IPS-20b (cell line): ENCODE data around the gene NFATC2IP.

Experiments
- H3K27ac ChIP-seq: one replicate; pipeline ENCODE4 v1.5.1; 2013; ENCODE audit warnings: low read length
- H3K27me3 ChIP-seq: 2 replicates; pipeline ENCODE4 v1.6.1; 2013; ENCODE audit warnings: mild to moderate bottlenecking, low read length, inconsistent platforms; ENCODE audit not compliant: insufficient read depth
- H3K36me3 ChIP-seq: 2 replicates; pipeline ENCODE4 v1.6.1; 2013; ENCODE audit warnings: low read depth, mild to moderate bottlenecking, inconsistent platforms, low read length, moderate library complexity; ENCODE audit not compliant: insufficient read depth
- H3K4me1 ChIP-seq: 2 replicates; pipeline ENCODE4 v1.6.1; 2013; ENCODE audit warnings: mild to moderate bottlenecking, control low read depth, inconsistent platforms, low read length, moderate library complexity; ENCODE audit not compliant: insufficient read depth
- H3K4me3 ChIP-seq: 2 replicates; pipeline ENCODE4 v1.5.1; 2013; ENCODE audit warnings: mild to moderate bottlenecking, low read length, inconsistent platforms
- H3K9ac ChIP-seq: 2 replicates; pipeline ENCODE4 v1.6.1; 2013; ENCODE audit warnings: low read depth, mild to moderate bottlenecking, inconsistent platforms, low read length, moderate library complexity
- H3K9me3 ChIP-seq: 2 replicates; pipeline ENCODE4 v1.6.1; 2013; ENCODE audit warnings: mild to moderate bottlenecking, low read depth, low read length, inconsistent platforms; ENCODE audit not compliant: insufficient read depth

NFATC2IP gene

DNA sequence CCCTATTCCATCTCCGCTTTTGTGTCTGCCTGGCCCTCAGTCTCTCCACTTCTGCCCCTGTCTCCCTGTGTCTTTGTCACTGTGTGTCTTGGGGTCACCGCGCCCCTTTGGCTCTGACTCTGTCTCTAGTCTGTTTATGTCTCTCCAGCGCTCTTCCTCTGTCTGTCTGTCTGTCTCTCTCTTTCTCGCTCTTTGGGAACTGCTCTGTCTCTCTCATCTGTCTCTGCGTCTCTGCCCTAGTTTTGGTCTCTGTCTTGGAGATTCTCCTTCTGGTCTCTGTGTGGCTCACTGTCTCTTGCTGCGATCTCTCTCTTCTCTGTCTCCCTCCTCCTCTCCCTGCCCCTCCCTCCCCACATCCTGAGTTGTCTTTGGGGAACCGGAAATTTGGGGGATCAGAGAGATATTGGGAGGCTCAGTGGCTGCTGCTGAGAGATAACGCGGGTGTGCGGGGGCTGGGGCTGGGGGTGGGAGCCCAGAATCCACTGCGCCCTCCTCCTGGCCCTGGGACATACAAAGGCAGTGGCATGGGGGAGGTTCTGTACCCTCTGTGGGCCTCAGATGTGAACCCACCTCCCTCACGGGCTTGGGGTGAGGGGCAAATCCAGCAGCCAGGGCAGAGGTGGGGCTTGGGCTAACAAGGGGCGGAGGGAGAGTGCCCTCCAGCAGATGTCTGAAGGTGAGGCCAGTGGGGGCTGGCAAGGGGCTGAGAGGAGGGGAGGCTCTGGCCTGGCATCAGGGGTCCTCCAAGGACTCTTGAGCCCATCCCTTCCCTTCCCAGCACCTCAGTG lies 58.5 kb downstream of the NFATC2IP start:
- Histone ChIP-seq H3K4me1 (no peaks in the 10 kb centered on the region), H3K4me3 (no peak overlapping the region), H3K36me3 (no peaks in the 10 kb centered on the region), H3K9me3 (no peaks in the 10 kb centered on the region), H3K9ac (no peak overlapping the region), H3K27me3 (no peaks in the 10 kb centered on the region), H3K27ac (no peak overlapping the region)

DNA sequence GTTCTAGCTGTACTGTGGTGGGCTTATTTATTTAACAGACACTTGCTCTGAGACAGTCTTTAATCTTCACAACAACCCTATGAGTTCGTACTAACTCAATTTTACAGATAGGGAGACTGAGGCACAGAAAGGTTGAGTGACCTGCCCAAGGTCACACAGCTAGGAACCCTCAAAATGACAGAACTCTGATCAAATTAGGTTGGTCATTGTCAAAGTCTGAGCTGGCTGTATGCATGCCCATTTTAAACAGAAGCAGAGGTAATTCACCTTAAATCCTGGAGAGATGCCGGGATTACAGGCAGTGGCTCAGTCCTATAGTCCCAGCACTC lies 59.1 kb downstream of the NFATC2IP start:
- no peaks in the 10 kb centered on the region for H3K9me3 ChIP-seq
- H3K27ac ChIP-seq: no peak overlapping the region
- no peaks in the 10 kb centered on the region for H3K36me3 ChIP-seq
- no peaks in the 10 kb centered on the region for H3K4me1 ChIP-seq
- no peaks in the 10 kb centered on the region for H3K27me3 ChIP-seq
- no peak overlapping the region for H3K4me3 ChIP-seq
- H3K9ac ChIP-seq: no peak overlapping the region

DNA sequence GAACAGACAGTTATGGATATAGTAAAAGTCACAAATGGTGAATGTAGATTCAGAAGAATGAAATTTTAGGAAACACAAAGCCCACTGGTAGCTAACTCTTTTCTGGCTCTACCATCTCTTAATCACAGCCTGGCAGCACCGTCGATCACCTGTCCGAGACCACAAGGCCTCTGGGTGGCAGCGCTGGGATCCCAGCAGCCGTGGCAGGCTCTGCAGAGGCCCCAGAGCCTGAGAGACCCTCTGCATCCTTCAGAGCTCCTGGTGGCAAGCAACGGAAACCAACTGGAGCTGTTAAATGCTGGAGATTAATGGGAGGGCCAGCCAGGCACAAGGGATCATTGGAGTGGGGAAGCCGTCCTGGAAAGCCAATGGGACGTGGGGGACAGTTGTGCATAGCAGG lies 60.4 kb downstream of the NFATC2IP start:
- no peak overlapping the region for H3K27ac ChIP-seq
- no peaks in the 10 kb centered on the region for H3K4me1 ChIP-seq
- no peaks in the 10 kb centered on the region for H3K27me3 ChIP-seq
- H3K9ac ChIP-seq: no peak overlapping the region
- no peak overlapping the region for H3K4me3 ChIP-seq
- no peaks in the 10 kb centered on the region for H3K9me3 ChIP-seq
- H3K36me3 ChIP-seq: no peaks in the 10 kb centered on the region

DNA sequence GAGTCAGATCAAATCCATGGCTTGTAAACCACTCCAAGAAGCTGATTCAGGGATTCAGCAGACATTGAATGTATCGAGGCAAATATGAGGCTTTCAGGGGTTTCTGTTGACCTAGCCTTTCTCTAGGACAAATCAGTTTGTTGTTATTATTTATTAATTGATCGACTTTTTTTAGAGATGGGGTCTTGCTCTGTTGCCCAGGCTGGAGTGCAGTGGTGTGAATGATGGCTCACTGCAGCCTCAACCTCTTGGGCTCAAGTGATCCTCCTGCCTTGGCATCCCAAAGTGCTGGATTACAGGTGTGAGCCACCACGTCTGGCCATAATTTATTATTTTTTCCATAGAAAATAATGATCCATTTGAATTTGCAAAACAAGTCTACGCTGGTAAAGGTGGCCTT lies 61.1 kb downstream of the NFATC2IP start:
- Histone ChIP-seq H3K4me3 (no peak overlapping the region), H3K9me3 (no peaks in the 10 kb centered on the region), H3K27ac (no peak overlapping the region), H3K9ac (no peak overlapping the region), H3K4me1 (no peaks in the 10 kb centered on the region), H3K36me3 (no peaks in the 10 kb centered on the region), H3K27me3 (no peaks in the 10 kb centered on the region)

DNA sequence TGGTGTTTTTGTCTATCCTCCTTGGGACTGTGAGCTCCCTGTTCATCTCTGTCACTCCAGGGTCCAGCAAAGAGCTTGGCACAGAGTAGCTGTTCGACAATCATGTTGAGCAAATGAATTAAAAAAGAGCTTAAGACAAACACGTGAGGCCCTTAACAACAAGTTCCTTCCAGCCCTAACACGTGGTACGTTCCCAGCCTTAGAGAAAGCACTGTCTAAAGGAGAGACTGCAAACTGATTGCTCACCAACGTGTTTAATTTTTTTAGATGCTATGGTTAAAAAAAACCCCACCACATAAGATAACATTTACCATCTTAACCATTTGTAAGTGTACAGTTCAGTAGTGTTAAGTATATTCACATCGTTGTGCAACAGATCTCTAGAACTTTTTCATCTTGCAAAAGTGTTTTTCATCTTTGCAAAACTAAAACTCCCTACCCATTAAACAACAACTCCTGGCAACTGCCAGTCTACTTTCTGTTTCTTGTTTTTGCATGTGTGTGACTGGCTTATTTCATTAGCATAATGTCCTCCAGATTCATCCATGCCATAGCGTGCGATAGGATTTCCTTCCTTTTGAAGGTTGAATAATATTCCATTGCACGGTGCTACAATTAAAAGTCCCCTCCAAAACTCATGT lies 62.3 kb downstream of the NFATC2IP start:
- no peaks in the 10 kb centered on the region for H3K27me3 ChIP-seq

DNA sequence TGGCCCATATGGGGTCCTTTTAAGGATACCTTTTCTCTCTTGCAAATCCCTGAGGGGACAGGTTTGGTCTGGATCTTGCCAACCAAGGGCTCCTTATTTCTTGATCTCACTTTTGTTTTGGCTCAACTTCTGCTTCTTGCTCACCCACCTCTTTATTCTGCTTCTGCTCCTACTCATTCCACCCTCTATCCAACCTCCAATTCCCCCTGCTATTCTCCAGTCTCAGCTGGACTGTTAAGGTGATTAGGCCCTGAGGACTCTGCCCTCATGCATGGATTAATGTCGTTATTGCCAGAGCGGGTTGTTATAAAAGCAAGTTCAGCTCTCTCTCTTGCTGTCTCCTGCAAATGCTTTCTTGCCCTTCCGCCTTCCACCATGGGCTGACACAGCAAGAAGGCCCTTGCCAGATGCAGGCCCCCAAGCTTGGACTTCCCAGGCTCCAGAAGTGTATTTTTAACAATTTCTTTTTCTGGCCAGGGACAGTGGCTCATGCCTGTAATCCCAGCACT lies 63.9 kb downstream of the NFATC2IP start:
- Histone ChIP-seq H3K4me3 (no peak overlapping the region), H3K4me1 (no peaks in the 10 kb centered on the region), H3K9me3 (no peaks in the 10 kb centered on the region), H3K36me3 (no peaks in the 10 kb centered on the region), H3K9ac (no peak overlapping the region), H3K27ac (no peak overlapping the region), H3K27me3 (no peaks in the 10 kb centered on the region)

More for the DNA sequence above, 62.3 kb downstream of the NFATC2IP start:
- Histone ChIP-seq H3K27ac (no peak overlapping the region), H3K9ac (no peak overlapping the region), H3K4me3 (no peak overlapping the region), H3K36me3 (no peaks in the 10 kb centered on the region), H3K4me1 (no peaks in the 10 kb centered on the region), H3K9me3 (no peaks in the 10 kb centered on the region)
